ENCODE results near the gene PCDH1. TPM values are rescaled to one million over a fixed set of nuclear protein-coding genes. Genes with fewer than 3 reads are reported as not detected.
A peak's percentile ranks its signal among the peaks of the same experiment; 100 is the strongest.

Gene PCDH1
- polyA plus RNA-seq, 4 donors, result 15.7 to 43.9 (median 24.8) TPM

DNA sequence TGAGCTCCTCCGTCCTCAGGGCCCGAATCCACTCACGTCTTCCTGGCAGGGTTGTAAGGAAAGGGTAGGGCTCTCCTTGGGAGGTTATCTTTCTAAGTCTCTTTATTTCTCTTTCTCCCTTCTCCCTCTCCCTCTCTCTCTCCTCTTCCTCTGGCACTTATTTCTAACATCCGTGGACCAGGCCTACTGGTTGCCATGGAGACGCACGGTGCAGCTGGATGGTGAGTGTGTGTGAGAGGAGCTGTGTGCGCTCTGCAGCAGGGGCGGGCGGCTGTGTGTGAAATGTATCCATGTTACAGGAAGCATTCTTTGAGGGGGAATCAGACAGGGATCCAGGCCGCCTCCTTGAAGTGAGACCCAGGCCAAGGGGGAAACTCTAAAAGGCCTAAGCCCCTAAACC lies 32.2 kb downstream of the PCDH1 start:
- Histone ChIP-seq H3K4me1 (ENCODE audit: control insufficient read depth in 3 of 3, insufficient read depth in 2 of 3, low read depth in 1 of 3, low read length in 2 of 3) (peaks cover 18 to 54% (median 25%) of the 10 kb centered on the region in 3 donors), H3K27ac (ENCODE audit: low read depth in 1 of 3, low read length in 2 of 3) (peak overlapping the region in 2 of 3 donors; percentile 52 to 54), H3K27me3 (ENCODE audit: control insufficient read depth in 3 of 3, insufficient read depth in 3 of 3, low read length in 3 of 3) (no peaks in the 10 kb centered on the region), H3K9me3 (ENCODE audit: control insufficient read depth in 2 of 2, insufficient read depth in 1 of 2, low read depth in 1 of 2, low read length in 1 of 2) (no peaks in the 10 kb centered on the region), H3K4me3 (ENCODE audit: low read depth in 1 of 3, low read length in 3 of 3) (no peak overlapping the region), H3K36me3 (ENCODE audit: control insufficient read depth in 3 of 3, insufficient read depth in 2 of 3, low read depth in 1 of 3, low read length in 3 of 3) (peaks cover 0 to 2% (median 0%) of the 10 kb centered on the region in 3 donors)
- FAIRE-seq (no peak), DNase-seq (no peak)
- 52 to 55% (median 53%) methylated on average over 10 of the region's 10 CpGs for WGBS, 3 donors

DNA sequence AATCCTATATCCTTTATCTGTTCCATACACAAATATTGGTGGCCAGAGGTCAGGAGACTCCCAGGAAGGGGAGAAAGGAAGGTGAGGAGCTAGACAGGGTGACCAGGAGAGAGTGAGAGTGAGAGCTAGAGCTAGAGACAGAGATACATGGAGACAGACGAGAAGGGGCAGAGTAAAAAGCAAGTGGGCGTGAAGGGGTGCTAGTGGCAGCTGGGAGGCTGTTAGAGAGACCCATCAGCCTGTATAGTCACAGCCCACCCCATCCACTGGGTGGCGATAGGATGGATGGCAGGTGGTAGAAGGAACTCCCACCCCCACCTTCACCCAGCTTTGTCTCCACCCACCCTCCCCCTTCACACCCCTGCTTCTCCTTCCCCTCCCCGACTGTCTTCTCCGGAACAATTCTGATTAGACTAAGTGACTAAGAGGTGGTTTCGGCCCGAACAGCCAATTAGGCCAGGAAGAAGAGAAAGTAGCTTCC lies 32.8 kb downstream of the PCDH1 start:
- H3K9me3 ChIP-seq (ENCODE audit: control insufficient read depth in 2 of 2, insufficient read depth in 1 of 2, low read depth in 1 of 2, low read length in 1 of 2), result no peaks in the 10 kb centered on the region
- WGBS, 3 donors, result 6 to 22% (median 20%) methylated on average over 5 to 7 of the region's 7 CpGs
- DNase-seq (peak; percentile 32 to 65), FAIRE-seq (no peak)
- H3K4me1 ChIP-seq (ENCODE audit: control insufficient read depth in 3 of 3, insufficient read depth in 2 of 3, low read depth in 1 of 3, low read length in 2 of 3), result peaks cover 18 to 57% (median 25%) of the 10 kb centered on the region in 3 donors
- H3K36me3 ChIP-seq (ENCODE audit: control insufficient read depth in 3 of 3, insufficient read depth in 2 of 3, low read depth in 1 of 3, low read length in 3 of 3), result no peaks in the 10 kb centered on the region
- H3K27ac ChIP-seq (ENCODE audit: low read depth in 1 of 3, low read length in 2 of 3), result peak overlapping the region; percentile 28 to 71 (median 41)
- H3K27me3 ChIP-seq (ENCODE audit: control insufficient read depth in 3 of 3, insufficient read depth in 3 of 3, low read length in 3 of 3), result no peaks in the 10 kb centered on the region
- H3K4me3 ChIP-seq (ENCODE audit: low read depth in 1 of 3, low read length in 3 of 3), result no peak overlapping the region

- Histone ChIP-seq H3K9me3 (ENCODE audit: control insufficient read depth in 2 of 2, insufficient read depth in 1 of 2, low read depth in 1 of 2, low read length in 1 of 2) (no peaks in the 10 kb centered on the region), H3K36me3 (ENCODE audit: control insufficient read depth in 3 of 3, insufficient read depth in 2 of 3, low read depth in 1 of 3, low read length in 3 of 3) (no peaks in the 10 kb centered on the region), H3K4me1 (ENCODE audit: control insufficient read depth in 3 of 3, insufficient read depth in 2 of 3, low read depth in 1 of 3, low read length in 2 of 3) (peaks cover 18 to 65% (median 25%) of the 10 kb centered on the region in 3 donors), H3K27ac (ENCODE audit: low read depth in 1 of 3, low read length in 2 of 3) (peak overlapping the region in 1 of 3 donors; percentile 74), H3K27me3 (ENCODE audit: control insufficient read depth in 3 of 3, insufficient read depth in 3 of 3, low read length in 3 of 3) (no peaks in the 10 kb centered on the region), H3K4me3 (ENCODE audit: low read depth in 1 of 3, low read length in 3 of 3) (no peak overlapping the region)
- FAIRE-seq, result no peak
- peak in 1 of 2 donors; percentile 48 for DNase-seq
- WGBS, 3 donors, result 31 to 55% (median 43%) methylated on average over 9 of the region's 9 CpGs
Observed at GRCh38 chr5:141844414-141845097, 33.7 kb downstream of the PCDH1 start.

- DNase-seq (no peak), FAIRE-seq (no peak)
- no peaks in the 10 kb centered on the region for H3K27me3 ChIP-seq (ENCODE audit: control insufficient read depth in 3 of 3, insufficient read depth in 3 of 3, low read length in 3 of 3)
- no peaks in the 10 kb centered on the region for H3K36me3 ChIP-seq (ENCODE audit: control insufficient read depth in 3 of 3, insufficient read depth in 2 of 3, low read depth in 1 of 3, low read length in 3 of 3)
- H3K27ac ChIP-seq (ENCODE audit: low read depth in 1 of 3, low read length in 2 of 3), result peak overlapping the region in 2 of 3 donors; percentile 63 to 74
- no peaks in the 10 kb centered on the region for H3K9me3 ChIP-seq (ENCODE audit: control insufficient read depth in 2 of 2, insufficient read depth in 1 of 2, low read depth in 1 of 2, low read length in 1 of 2)
- WGBS, 3 donors, result 40 to 50% (median 41%) methylated on average over 5 of the region's 5 CpGs
- H3K4me1 ChIP-seq (ENCODE audit: control insufficient read depth in 3 of 3, insufficient read depth in 2 of 3, low read depth in 1 of 3, low read length in 2 of 3), result peaks cover 18 to 56% (median 22%) of the 10 kb centered on the region in 3 donors
- no peak overlapping the region for H3K4me3 ChIP-seq (ENCODE audit: low read depth in 1 of 3, low read length in 3 of 3)
Observed at GRCh38 chr5:141843156-141843927, 34.9 kb downstream of the PCDH1 start.

DNA sequence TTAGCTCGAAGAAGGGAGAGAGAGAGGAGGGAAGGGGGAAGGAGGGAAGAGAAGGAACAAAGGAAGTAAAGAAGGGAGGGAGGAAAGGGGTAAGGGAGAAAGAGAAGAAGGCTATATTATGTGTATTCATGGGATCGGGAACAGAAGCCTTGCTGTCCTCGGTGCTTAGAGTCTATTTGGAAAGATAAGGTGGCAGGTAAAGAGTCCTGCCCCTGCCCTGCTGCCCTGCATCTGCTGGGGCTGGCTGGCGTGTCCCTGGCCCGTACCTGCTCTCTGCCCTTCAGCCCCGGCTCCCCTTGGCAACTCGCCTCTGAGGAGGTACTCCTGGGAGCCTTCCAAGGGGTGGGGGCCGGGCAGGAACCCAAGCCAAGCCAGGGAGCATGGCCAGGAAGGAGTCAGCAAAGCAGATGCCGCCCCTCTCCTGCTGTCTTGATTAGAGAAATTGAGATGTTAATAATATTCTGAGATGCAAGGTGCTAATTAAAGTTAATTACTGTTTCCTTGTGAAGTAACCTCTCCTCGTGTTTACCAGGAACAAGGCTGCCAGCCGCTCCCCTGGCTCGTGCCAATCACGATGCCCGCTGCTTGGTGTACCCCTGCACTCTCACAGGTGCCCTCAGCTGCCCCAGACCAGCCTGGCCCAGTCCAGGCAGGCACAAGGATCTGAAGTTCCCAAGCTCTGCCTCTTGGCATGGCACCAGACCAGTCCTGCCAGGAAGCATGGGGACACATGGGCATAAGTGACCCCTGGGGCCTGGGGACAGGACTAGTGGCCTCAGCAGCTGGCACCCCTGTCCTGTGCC lies 36.6 kb downstream of the PCDH1 start:
- Histone ChIP-seq H3K27me3 (ENCODE audit: control insufficient read depth in 3 of 3, insufficient read depth in 3 of 3, low read length in 3 of 3) (no peaks in the 10 kb centered on the region), H3K4me3 (ENCODE audit: low read depth in 1 of 3, low read length in 3 of 3) (no peak overlapping the region), H3K36me3 (ENCODE audit: control insufficient read depth in 3 of 3, insufficient read depth in 2 of 3, low read depth in 1 of 3, low read length in 3 of 3) (no peaks in the 10 kb centered on the region), H3K27ac (ENCODE audit: low read depth in 1 of 3, low read length in 2 of 3) (peak overlapping the region; percentile 50 to 90 (median 88)), H3K9me3 (ENCODE audit: control insufficient read depth in 2 of 2, insufficient read depth in 1 of 2, low read depth in 1 of 2, low read length in 1 of 2) (no peaks in the 10 kb centered on the region), H3K4me1 (ENCODE audit: control insufficient read depth in 3 of 3, insufficient read depth in 2 of 3, low read depth in 1 of 3, low read length in 2 of 3) (peaks cover 18 to 58% (median 22%) of the 10 kb centered on the region in 3 donors)
- WGBS, 3 donors, result 14 to 38% (median 23%) methylated on average over 14 of the region's 14 CpGs
- FAIRE-seq, result no peak
- DNase-seq, result peak; percentile 65 to 98

DNA sequence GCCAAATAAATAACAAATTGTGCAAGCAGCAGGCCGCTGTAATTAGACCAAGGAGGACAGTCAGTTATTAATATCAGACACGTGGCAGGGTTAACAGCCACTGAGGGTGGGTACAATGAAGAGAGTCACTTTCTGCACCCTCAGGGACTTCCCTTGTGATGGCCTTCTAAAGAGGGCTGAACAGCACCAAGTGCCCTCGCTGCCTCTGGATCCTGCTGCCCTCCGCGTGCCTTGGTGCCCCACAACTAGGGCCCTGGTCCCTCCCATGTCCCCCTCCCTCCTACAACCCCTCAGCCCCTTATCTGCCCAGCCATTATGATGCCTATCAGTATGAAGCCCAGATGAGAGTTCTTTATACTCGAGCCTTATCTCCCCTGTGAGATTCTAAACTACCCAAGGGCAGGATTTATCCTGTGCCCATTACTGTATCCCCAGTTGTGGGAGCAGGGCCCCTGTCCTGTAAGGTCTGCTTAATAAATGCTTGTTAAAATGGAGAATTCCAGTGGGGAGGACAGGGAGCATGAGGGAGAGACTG lies 37.3 kb downstream of the PCDH1 start:
- Histone ChIP-seq H3K27ac (ENCODE audit: low read depth in 1 of 3, low read length in 2 of 3) (peak overlapping the region; percentile 50 to 90 (median 88)), H3K4me1 (ENCODE audit: control insufficient read depth in 3 of 3, insufficient read depth in 2 of 3, low read depth in 1 of 3, low read length in 2 of 3) (peaks cover 16 to 61% (median 17%) of the 10 kb centered on the region in 3 donors), H3K9me3 (ENCODE audit: control insufficient read depth in 2 of 2, insufficient read depth in 1 of 2, low read depth in 1 of 2, low read length in 1 of 2) (no peaks in the 10 kb centered on the region), H3K4me3 (ENCODE audit: low read depth in 1 of 3, low read length in 3 of 3) (no peak overlapping the region), H3K36me3 (ENCODE audit: control insufficient read depth in 3 of 3, insufficient read depth in 2 of 3, low read depth in 1 of 3, low read length in 3 of 3) (no peaks in the 10 kb centered on the region), H3K27me3 (ENCODE audit: control insufficient read depth in 3 of 3, insufficient read depth in 3 of 3, low read length in 3 of 3) (no peaks in the 10 kb centered on the region)
- FAIRE-seq (no peak), DNase-seq (peak in 1 of 2 donors; percentile 57)
- WGBS, 3 donors, result 19 to 50% (median 26%) methylated on average over 6 of the region's 6 CpGs

DNA sequence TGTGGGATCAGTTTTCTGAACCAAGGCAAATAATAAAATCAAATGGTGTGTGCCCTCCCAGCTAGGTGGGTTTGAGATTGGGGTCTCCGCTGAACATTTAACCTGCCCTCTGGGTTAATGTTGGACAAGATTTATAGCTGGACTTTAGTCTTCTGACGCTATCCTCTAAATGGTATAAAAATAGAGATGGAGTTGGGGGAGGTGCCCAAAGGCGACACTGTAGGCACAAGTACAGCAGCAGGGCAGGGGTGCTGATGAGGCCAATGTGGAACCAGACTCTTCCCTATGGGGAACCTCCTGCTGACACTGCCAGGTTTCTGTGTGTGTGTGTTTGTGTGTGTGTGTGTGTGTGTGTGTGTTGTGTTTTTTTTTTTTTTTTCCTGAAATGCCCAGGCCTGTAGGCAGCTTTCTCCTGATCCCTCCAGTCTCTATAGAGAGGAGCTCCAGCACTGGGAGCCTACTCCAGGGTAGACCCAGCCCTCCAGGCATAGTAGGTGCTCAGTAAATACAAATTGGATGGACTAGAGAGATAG lies 37.9 kb downstream of the PCDH1 start:
- 16 to 51% (median 38%) methylated on average over 3 of the region's 3 CpGs for WGBS, 3 donors
- Histone ChIP-seq H3K4me1 (ENCODE audit: control insufficient read depth in 3 of 3, insufficient read depth in 2 of 3, low read depth in 1 of 3, low read length in 2 of 3) (peaks cover 14 to 58% (median 17%) of the 10 kb centered on the region in 3 donors), H3K9me3 (ENCODE audit: control insufficient read depth in 2 of 2, insufficient read depth in 1 of 2, low read depth in 1 of 2, low read length in 1 of 2) (no peaks in the 10 kb centered on the region), H3K36me3 (ENCODE audit: control insufficient read depth in 3 of 3, insufficient read depth in 2 of 3, low read depth in 1 of 3, low read length in 3 of 3) (no peaks in the 10 kb centered on the region), H3K27me3 (ENCODE audit: control insufficient read depth in 3 of 3, insufficient read depth in 3 of 3, low read length in 3 of 3) (no peaks in the 10 kb centered on the region), H3K27ac (ENCODE audit: low read depth in 1 of 3, low read length in 2 of 3) (peak overlapping the region; percentile 50 to 90 (median 88)), H3K4me3 (ENCODE audit: low read depth in 1 of 3, low read length in 3 of 3) (no peak overlapping the region)
- DNase-seq (peak; percentile 51 to 74), FAIRE-seq (no peak)
